T47D (cell line): ENCODE results near the gene C12orf42.

Experiments
- DNase-seq, 2 experiments: peaks; one replicate each; pipeline versions ENCODE4 v3.0.0 to v3.0.0-alpha.2; 2011 to 2012; ENCODE audit warnings: low read depth in 1 of 2, low spot score in 1 of 2
- JUND ChIP-seq: IDR thresholded peaks from 2 replicates; pipeline ENCODE4 v1.6.1; 2012; ENCODE audit warnings: low read depth
- in situ Hi-C: cut with HindIII; loops from 2 replicates; pipeline ENCODE4 v1.10.0; 2016; ENCODE audit warnings: low sequenced_read_pairs, low pct_unique_long_range_greater_than_20kb

The C12orf42 gene

GRCh38 chr12:103391103-103391502, 104.7 kb downstream of the C12orf42 start:
- DNase-seq, result no peak
- no peak for TF ChIP-seq JUND
- in situ Hi-C loops, result no loop called here

- in situ Hi-C loops, result no loop called here
- peak in 1 of 2 experiments; percentile 16 for DNase-seq
- TF ChIP-seq JUND, result no peak
These were observed 108.4 kb downstream of the C12orf42 start for GRCh38 chr12:103387385-103387784.

DNA sequence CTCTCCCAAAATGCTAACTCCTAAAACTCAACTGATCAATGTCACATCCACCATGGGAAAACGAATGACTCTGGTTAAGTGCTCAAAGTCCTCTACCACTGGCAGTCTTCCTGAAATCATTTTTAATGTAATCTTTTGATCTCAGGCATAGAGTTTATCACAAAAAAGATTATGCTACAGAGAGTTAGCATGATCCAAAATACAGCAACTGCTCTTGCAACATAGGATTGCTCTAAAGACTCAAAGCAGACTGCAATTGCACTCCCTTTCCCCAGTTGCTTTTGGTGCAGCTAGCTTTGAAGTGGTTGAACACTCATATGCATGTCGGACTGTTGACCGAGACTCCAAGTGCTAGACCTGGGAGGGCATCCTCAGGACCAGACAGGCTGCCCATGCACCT, 109.3 kb downstream of the C12orf42 start:
- in situ Hi-C loops, result no loop called here
- no peak for TF ChIP-seq JUND
- no peak for DNase-seq

- in situ Hi-C loops, result no loop called here
- no peak for TF ChIP-seq JUND
- DNase-seq, result no peak
These were observed 112.9 kb downstream of the C12orf42 start for GRCh38 chr12:103382736-103383346.

DNA sequence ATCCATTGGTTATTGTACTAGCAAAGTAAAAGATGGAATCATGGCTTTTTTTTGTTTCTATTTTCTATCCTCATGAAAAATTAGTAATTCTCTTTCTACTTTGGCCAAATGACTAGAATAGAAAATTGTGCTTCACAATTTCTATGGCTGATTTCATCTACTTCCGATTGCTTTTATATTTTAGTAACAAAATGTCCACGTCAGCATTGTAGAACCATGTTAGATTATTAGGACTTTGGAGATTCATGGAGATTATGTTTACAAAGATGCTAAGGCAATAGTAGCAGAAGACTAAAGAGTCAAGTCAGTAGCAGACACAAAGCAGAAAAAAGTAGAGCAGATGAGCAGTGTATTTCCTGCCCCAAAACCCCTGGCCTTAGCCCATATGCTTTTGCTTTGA, 113.6 kb downstream of the C12orf42 start:
- in situ Hi-C loops, result no loop called here
- DNase-seq, result no peak

DNA sequence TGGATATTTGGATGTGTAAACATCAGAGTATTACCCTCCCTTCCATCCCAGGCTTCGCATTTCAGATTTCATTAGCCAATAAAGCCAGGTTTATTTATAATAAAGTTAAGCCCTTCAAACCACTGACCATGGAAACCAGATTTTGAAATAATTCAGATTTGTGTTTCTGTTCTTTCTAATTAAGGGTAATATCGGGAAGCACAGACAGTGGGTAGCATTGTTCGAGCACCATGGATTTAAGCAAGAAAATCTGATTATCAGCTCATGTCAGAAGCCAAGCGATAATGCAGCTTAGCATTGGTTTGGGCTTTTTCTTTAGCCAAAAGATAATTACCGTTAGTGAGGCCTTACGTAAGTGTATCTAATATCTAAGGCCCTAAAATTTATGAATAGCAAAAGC, 116.1 kb downstream of the C12orf42 start:
- no peak for DNase-seq
- in situ Hi-C loops, result no loop called here
- TF ChIP-seq JUND, result no peak

More for the DNA sequence above, 113.6 kb downstream of the C12orf42 start:
- no peak for TF ChIP-seq JUND

GRCh38 chr12:103373088-103373523, 122.7 kb downstream of the C12orf42 start:
- in situ Hi-C loops, result no loop called here
- DNase-seq, result peak in 1 of 2 experiments; percentile 65

GRCh38 chr12:103369929-103370328, 125.8 kb downstream of the C12orf42 start:
- TF ChIP-seq JUND, result no peak
- DNase-seq, result no peak
- in situ Hi-C loops, result no loop called here

More at GRCh38 chr12:103373088-103373523, 122.7 kb downstream of the C12orf42 start:
- TF ChIP-seq JUND, result no peak

GRCh38 chr12:103368167-103368566, 127.6 kb downstream of the C12orf42 start:
- in situ Hi-C loops, result no loop called here
- no peak for TF ChIP-seq JUND
- no peak for DNase-seq

GRCh38 chr12:103354403-103354802, 141.4 kb downstream of the C12orf42 start:
- in situ Hi-C loops, result no loop called here
- no peak for DNase-seq
- no peak for TF ChIP-seq JUND

DNA sequence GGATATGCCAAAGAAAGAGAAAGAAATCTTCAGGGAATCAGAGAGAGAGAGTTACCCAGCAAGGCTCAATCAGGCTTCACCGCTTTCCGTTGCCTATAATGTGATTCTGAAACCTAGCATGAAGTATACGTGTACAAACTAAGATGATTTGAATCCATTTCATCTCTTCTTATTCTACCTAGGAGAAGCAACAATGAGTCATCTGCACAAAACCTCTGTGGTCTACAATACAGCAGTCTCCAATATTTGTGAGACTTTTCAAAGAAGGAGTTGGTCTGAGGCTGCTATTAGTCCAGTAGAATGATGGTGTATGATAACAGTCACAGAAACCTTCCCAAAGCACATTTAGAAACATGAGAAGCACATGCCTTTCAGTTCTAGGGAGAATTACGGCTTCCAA, 141.9 kb downstream of the C12orf42 start:
- TF ChIP-seq JUND, result no peak
- DNase-seq, result no peak
- in situ Hi-C loops, result no loop called here

DNA sequence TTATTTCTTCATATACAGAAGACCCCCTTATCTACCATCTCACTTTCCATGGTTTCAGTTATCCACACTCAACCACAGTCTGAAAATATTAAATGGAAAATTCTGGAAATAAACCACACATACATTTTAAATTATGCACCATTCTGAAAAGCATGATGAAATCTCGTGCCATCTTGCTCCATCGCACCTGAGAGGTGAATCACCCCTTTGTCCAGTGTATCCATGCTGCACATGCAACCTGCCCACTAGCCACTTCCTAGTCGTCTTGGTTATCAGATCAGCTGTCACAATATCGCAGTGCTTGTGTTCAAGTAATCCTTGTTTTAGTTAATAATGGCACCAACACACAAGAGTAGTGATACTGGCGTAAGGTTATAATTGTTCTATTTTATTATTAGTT, 145.7 kb downstream of the C12orf42 start:
- in situ Hi-C loops, result no loop called here

GRCh38 chr12:103348935-103349334, 146.8 kb downstream of the C12orf42 start:
- no peak for TF ChIP-seq JUND
- DNase-seq, result no peak
- in situ Hi-C loops, result no loop called here

More for the DNA sequence above, 145.7 kb downstream of the C12orf42 start:
- TF ChIP-seq JUND, result no peak
- DNase-seq, result no peak

DNA sequence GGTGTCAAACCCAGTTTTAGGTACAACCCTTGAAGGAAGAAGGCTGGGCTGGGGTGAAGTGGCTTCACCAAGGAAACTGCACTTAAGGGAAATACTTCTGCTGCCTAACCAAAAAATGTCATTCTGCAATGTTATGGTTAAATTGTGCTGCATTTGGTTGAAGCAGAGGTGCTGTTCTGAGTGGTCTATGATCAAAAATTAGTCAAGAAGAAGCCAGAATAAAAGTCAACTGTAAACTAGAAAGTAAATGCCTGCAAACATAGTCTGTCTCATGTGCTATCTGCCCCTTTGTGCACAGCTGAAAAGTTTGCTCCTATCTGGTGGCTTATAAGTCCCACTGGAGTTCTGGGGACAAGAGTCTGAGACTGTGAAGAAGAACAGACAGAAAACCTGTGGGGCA, 158.8 kb downstream of the C12orf42 start:
- in situ Hi-C loops, result no loop called here
- no peak for DNase-seq
- no peak for TF ChIP-seq JUND
